Endothelial cell of umbilical vein (primary cell): ENCODE results near the gene DUOXA2.

Experiments
- JUN ChIP-seq: IDR thresholded peaks from 2 replicates; pipeline ENCODE4 v1.6.1; 2011; ENCODE audit warnings: borderline replicate concordance, low read depth; ENCODE audit not compliant: insufficient read length, insufficient read depth
- MAX ChIP-seq: IDR thresholded peaks from 2 replicates; pipeline ENCODE4 v1.6.1; 2011; ENCODE audit not compliant: insufficient read depth, insufficient read length
- MYC ChIP-seq: IDR thresholded peaks from one replicate; pipeline ENCODE4 v1.6.1; 2011; ENCODE audit warnings: mild to moderate bottlenecking, low read depth, low read length
- POLR2A ChIP-seq: IDR thresholded peaks from 2 replicates; pipeline ENCODE4 v1.6.1; 2012; ENCODE audit warnings: low read depth, mild to moderate bottlenecking, control low read depth, low read length
- POLR2AphosphoS5 ChIP-seq: IDR thresholded peaks from 2 replicates; pipeline ENCODE4 v1.6.1; 2012; ENCODE audit warnings: low read depth, mild to moderate bottlenecking, control low read depth, low read length, moderate library complexity; ENCODE audit not compliant: insufficient read depth
- TF ChIP-seq, protein P1 (sequence below), 2 donors: IDR thresholded peaks; 1 replicate in 1 of 2; 2 replicates in 1 of 2; pipeline ENCODE4 v1.5.1; 2011; ENCODE audit warnings: low read length in 2 of 2, mild to moderate bottlenecking in 2 of 2, moderate library complexity in 2 of 2, control low read depth in 1 of 2, inconsistent platforms in 1 of 2, low read depth in 1 of 2; ENCODE audit not compliant: insufficient read depth in 1 of 2; ENCODE audit errors: extremely low read depth in 1 of 2

DNA sequence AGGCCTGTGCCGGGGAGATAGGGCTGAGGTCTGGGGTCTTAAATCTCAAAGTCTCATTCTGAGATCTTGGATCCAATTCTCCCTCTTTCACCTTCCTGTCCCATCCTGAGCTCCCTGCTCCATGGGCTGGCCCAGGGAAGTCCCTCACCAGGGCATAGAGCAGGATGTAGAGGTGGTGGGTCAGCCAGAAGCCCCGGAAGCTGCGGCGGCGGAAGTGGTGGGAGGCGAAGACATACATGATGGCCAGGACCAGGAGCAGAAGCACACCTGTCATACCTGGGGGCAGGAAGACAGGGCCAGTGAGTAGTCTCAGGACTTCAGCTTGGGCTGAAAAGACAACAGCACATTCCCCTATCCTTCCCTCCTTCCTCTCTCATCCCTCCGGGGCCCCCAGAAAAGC lies 16.7 kb upstream of the DUOXA2 start:
- TF ChIP-seq POLR2AphosphoS5 (no peak), POLR2A (no peak), MAX (no peak), MYC (no peak), JUN (no peak)
- TF ChIP-seq, protein P1, sequence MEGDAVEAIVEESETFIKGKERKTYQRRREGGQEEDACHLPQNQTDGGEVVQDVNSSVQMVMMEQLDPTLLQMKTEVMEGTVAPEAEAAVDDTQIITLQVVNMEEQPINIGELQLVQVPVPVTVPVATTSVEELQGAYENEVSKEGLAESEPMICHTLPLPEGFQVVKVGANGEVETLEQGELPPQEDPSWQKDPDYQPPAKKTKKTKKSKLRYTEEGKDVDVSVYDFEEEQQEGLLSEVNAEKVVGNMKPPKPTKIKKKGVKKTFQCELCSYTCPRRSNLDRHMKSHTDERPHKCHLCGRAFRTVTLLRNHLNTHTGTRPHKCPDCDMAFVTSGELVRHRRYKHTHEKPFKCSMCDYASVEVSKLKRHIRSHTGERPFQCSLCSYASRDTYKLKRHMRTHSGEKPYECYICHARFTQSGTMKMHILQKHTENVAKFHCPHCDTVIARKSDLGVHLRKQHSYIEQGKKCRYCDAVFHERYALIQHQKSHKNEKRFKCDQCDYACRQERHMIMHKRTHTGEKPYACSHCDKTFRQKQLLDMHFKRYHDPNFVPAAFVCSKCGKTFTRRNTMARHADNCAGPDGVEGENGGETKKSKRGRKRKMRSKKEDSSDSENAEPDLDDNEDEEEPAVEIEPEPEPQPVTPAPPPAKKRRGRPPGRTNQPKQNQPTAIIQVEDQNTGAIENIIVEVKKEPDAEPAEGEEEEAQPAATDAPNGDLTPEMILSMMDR (IDR thresholded peaks at IDR 0.05; ENCODE audit: extremely low read depth in 1 of 2, insufficient read depth in 1 of 2, low read depth in 1 of 2, low read length in 2 of 2): no peak
